ENCODE data around the gene TENM4. TPM values are rescaled to one million over a fixed set of nuclear protein-coding genes. Genes with fewer than 3 reads are reported as not detected.

Gene TENM4
- total RNA-seq, 1 donor from 2014 or later, result 117 TPM

- TF ChIP-seq CTCF (IDR thresholded peaks at IDR 0.05; ENCODE audit: unreplicated experiment), result no peak
- Mint-ChIP-seq H3K4me3 (ENCODE audit: low read depth) (no peak overlapping the region), H3K27ac (no peak overlapping the region), H3K36me3 (ENCODE audit: insufficient read depth) (peaks cover 3% of the 10 kb centered on the region), H3K4me1 (ENCODE audit: low read depth) (peaks cover 12% of the 10 kb centered on the region), H3K9me3 (ENCODE audit: low read depth) (no peaks in the 10 kb centered on the region), H3K27me3 (no peaks in the 10 kb centered on the region)
- DNase-seq (ENCODE audit: low spot score, unreplicated experiment), result no peak
Observed at GRCh38 chr11:79404325-79404724, 36.5 kb downstream of the TENM4 start.

- TF ChIP-seq CTCF (IDR thresholded peaks at IDR 0.05; ENCODE audit: unreplicated experiment), result no peak
- H3K27ac Mint-ChIP-seq, result no peak overlapping the region
- DNase-seq (ENCODE audit: low spot score, unreplicated experiment), result no peak
- peaks cover 3% of the 10 kb centered on the region for H3K36me3 Mint-ChIP-seq (ENCODE audit: insufficient read depth)
- no peak overlapping the region for H3K4me3 Mint-ChIP-seq (ENCODE audit: low read depth)
- peaks cover 10% of the 10 kb centered on the region for H3K4me1 Mint-ChIP-seq (ENCODE audit: low read depth)
- H3K27me3 Mint-ChIP-seq, result no peaks in the 10 kb centered on the region
- no peaks in the 10 kb centered on the region for H3K9me3 Mint-ChIP-seq (ENCODE audit: low read depth)
Observed at GRCh38 chr11:79403839-79404238, 37.0 kb downstream of the TENM4 start.

- H3K36me3 Mint-ChIP-seq (ENCODE audit: insufficient read depth), result peaks cover 3% of the 10 kb centered on the region
Observed at GRCh38 chr11:79402912-79403311, 37.9 kb downstream of the TENM4 start.

GRCh38 chr11:79400717-79401330, 40.0 kb downstream of the TENM4 start:
- Mint-ChIP-seq H3K4me3 (ENCODE audit: low read depth) (no peak overlapping the region), H3K36me3 (ENCODE audit: insufficient read depth) (peaks cover 3% of the 10 kb centered on the region), H3K27me3 (peaks cover 5% of the 10 kb centered on the region), H3K9me3 (ENCODE audit: low read depth) (no peaks in the 10 kb centered on the region), H3K4me1 (ENCODE audit: low read depth) (peaks cover 7% of the 10 kb centered on the region), H3K27ac (no peak overlapping the region)
- no peak for DNase-seq (ENCODE audit: low spot score, unreplicated experiment)
- TF ChIP-seq CTCF (IDR thresholded peaks at IDR 0.05; ENCODE audit: unreplicated experiment), result peak; percentile 78

More at GRCh38 chr11:79402912-79403311, 37.9 kb downstream of the TENM4 start:
- H3K9me3 Mint-ChIP-seq (ENCODE audit: low read depth), result no peaks in the 10 kb centered on the region
- H3K4me1 Mint-ChIP-seq (ENCODE audit: low read depth), result peaks cover 10% of the 10 kb centered on the region
- H3K4me3 Mint-ChIP-seq (ENCODE audit: low read depth), result no peak overlapping the region
- H3K27me3 Mint-ChIP-seq, result no peaks in the 10 kb centered on the region
- no peak overlapping the region for H3K27ac Mint-ChIP-seq
- no peak for DNase-seq (ENCODE audit: low spot score, unreplicated experiment)
- no peak for TF ChIP-seq CTCF (IDR thresholded peaks at IDR 0.05; ENCODE audit: unreplicated experiment)

- Mint-ChIP-seq H3K4me1 (ENCODE audit: low read depth) (peaks cover 7% of the 10 kb centered on the region), H3K4me3 (ENCODE audit: low read depth) (no peak overlapping the region), H3K9me3 (ENCODE audit: low read depth) (no peaks in the 10 kb centered on the region), H3K27ac (no peak overlapping the region), H3K27me3 (peaks cover 5% of the 10 kb centered on the region), H3K36me3 (ENCODE audit: insufficient read depth) (peaks cover 3% of the 10 kb centered on the region)
- no peak for TF ChIP-seq CTCF (IDR thresholded peaks at IDR 0.05; ENCODE audit: unreplicated experiment)
- no peak for DNase-seq (ENCODE audit: low spot score, unreplicated experiment)
Observed at GRCh38 chr11:79400206-79400605, 40.6 kb downstream of the TENM4 start.

Measured in progenitor cell of endocrine pancreas (in vitro differentiated cells).